ENCODE measurements around the gene SCAMP1.
A peak's percentile ranks its signal among the peaks of the same experiment; 100 is the strongest.

SCAMP1 gene

GRCh38 chr5:78497573-78498533, 137.4 kb downstream of the SCAMP1 start:
- no peak for DNase-seq

DNA sequence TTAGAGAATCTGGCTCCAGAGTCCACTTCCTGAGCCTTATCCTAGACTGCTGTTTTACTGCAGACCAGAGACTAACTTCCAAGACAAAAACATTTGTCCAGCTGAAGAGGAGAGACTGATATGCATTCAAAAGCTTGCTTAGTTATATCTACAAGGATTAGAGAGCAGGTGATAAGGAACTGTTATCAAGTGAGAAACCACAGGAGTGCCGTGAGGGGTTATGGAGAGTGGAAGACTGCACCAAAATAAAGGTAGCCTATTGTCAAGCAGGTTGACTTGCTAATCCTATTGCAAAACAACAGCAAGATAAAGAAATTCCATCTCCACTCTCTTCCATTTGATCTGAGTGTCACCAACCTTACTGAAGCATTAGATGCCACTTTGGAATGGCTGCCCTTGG, 139.1 kb downstream of the SCAMP1 start:
- no peak for DNase-seq

DNA sequence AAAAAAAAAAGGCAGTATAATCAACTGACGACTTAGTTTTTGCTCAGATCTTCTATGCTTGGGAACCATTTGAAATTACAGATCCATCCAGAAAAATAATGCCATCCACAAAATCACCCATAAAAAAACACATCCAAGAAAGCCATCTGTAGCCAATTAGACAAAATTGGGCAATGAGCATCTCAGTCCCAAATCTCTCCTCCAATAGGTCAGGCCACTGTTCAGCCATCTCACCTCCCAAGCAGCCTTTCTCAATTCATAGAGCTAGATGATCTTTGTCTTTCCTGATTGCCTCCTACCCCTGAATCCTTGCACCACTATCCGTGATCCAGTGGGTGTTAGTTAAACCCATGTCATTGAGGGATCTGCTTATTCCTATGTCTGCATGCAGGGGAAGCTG, 139.6 kb downstream of the SCAMP1 start:
- DNase-seq, result no peak

DNA sequence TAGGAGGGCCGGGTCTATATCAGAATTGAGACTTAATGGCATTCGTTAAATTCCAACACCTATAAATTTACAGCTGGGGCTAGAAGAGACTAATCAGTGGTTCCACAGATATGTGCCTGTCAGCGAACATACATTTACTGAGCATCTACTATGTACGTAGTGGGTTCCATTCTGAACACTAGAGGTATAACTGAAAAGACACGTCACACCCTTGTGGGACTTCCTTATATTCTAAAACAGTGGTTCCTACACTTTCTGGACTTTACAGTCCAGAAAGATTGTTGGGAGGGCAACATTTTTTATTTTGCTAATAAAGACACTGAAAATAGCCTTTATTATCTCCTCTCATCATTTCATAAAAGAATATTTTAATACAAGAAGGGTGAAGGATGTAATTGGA, 140.5 kb downstream of the SCAMP1 start:
- DNase-seq, result no peak

- no peak for DNase-seq
Measured at GRCh38 chr5:78501411-78502352, 141.3 kb downstream of the SCAMP1 start.

DNA sequence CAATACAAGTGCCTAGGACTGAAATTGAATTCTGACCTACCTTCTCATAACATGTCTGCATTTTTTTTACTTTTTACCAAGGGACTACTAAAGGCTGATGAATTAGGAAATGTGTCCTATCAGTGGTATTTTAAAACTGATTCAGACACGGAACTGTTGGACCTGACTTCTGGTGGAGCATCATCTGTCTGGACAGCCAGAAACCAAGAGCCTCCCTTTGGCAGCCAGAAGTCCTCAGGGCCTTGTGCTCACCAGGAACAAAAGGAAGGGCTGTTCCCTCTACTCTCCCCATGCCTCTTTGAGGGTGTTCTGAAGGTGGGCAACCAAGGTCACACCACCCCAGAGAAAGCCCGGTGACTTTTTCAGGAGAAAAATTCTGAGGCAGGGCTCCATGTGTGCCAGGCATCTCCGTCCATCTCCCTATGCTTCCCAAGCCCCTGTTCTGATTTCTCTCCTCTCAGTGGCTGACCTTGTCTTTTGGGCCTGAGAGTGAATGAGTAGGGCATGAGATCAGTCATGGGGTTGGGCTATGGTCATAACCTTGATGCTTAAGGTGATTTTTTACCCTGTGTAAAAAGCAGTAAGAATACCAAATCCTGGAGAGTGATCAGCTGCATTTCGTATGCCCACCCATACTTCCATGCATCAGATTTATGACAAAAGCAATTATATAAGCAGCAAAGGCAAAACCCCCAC, 143.7 kb downstream of the SCAMP1 start:
- DNase-seq, result no peak

DNA sequence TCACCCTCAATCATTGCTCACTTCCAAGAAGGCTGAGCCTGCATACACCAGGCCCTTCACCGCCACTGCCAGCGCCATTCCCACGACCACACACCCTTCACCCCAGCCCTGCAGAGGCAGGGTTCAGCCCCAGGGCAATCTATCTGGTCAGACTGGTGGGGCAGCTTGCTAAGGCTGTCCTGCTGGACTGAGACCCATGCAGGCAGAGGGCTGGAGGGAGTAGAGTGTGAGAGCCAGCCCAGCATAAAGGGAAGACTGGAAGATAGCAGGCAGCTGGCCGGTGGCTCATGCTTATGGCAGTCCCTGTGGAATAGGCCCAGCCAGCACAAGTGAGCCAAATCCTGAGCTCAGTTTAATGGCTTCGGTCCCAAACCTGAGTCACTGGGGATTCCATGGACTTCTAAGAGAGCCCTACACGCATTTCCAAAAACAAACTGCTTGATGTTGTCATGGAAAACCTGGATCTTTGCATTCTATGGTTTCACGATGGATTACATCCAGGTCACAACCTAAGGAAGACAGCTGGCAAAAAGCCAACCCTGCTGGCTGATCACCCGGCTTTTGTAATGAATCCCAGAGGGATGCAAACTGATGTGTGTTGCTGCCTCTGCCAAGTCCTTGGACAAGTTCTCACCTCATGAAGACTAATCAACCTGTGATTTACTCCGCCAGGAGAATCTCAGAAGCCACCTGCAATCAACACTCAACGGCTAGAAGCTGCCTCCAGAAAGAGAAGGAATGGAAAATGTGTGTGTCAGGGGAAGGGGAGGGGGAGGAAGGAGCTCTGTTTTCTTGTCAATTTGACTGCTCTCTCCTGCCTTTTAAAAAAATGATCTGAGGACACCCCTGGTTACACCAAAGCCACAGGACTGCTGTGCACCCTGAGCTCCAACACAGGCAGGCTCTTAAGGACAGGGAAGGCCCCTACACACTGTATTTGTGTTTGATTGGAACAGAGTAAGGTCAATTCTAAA, 144.6 kb downstream of the SCAMP1 start:
- no peak for DNase-seq

GRCh38 chr5:78505860-78506259, 145.4 kb downstream of the SCAMP1 start:
- no peak for DNase-seq

- DNase-seq, result no peak
Measured at GRCh38 chr5:78506261-78507024, 146.0 kb downstream of the SCAMP1 start.

DNA sequence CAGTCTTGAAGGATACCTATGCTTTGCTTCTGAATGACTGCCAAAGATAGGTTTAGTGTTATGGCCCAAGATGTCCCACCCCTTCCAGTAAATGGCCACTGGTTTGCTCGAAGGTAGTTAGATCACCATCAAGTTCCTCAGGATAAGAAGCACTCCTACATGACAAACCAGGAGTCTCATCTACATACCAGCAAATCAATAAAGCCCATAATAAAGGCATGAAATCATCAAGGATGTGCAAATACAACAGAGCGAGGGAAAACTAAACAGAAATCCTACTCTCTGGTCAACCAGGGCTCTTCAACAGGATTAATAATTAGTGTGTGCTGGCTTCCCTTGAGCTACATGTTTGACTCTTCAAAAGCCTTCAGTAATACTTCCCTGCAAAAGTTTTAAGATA, 147.1 kb downstream of the SCAMP1 start:
- DNase-seq, result no peak

DNA sequence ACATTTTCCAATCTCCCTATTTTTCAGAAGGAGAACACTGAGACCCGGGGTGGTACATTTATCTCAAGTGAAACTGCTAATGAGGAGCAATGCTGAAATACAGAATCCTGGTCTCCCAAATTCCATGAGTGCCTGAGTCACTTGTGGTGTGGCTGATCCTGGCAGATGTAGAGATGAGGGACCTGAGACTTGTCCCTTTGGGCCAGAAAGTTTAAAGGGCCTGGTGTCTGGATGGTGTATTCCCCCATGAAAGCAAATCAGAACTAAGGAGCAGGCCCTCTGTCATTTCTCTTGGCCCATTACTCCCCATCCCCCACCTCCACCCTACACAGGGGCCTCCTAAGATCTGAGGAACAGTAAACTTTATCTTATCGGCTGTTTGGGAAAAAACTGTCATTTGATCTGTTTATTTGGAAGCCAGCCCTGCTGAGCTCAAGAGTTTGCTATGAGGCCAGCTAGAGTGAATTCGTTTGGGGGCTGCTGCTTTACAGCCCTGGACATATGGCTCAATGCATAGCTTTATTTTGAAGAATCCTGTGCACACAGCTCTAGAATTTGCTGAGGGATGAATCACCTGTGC, 147.9 kb downstream of the SCAMP1 start:
- no peak for DNase-seq

- DNase-seq, result no peak
Measured at GRCh38 chr5:78509145-78509865, 148.9 kb downstream of the SCAMP1 start.

GRCh38 chr5:78509884-78510769, 149.7 kb downstream of the SCAMP1 start:
- peak; percentile 31 to 58 for DNase-seq

DNA sequence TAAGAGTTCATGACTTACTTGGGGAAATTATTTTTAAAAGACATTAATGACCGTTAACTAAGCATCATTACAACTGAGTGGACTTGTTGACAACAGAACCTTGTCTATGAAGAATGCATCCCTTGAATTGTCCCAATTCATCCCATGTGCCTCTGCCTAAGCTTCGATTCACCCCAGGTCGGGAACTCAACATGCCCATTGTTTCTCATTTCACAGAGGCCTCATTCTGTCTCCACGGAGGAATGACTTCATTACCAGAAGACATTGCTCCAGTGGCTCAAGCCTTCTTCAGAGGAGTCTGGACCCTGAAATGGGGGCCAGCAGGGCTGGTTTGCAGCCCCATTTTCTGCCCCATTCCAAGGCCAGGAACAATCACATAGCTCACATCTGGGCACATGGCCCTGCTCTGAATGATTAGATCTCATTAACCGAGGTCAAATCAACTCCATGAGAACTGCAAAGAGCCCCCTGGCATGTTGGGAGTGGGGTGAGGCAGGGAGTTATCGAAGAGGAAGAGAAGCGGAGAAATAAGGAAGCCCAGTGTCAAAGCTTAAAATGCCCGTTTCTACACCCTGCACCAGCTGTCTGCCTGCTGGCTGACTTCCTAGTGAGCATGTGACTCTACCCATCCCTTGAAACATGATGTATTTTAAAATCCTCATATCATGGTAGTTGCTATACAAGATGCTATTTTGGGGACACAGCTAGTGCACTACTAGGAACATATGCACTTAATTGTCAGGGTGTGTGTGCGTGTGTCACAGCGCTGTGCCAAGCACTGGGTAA, 150.9 kb downstream of the SCAMP1 start:
- no peak for DNase-seq

DNA sequence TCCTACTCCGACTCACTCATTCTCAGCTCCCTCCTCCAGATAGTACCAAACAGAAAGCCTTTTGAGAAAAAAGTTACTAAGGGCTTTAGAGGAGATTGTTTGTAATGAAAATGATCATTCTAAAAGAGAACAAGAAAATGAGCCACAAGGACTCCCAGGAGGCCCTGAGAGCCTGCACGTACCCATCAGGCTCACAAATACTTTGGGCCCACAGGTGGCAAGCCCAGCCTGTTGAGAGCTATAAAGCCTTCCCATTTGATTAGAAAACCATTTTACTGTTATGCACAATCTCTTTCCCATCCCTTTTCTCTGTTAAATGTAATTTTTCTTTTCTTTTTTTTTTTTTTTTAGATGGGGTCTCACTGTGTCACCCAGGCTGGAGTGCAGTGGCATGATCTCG, 152.0 kb downstream of the SCAMP1 start:
- no peak for DNase-seq

GRCh38 chr5:78513441-78513840, 153.0 kb downstream of the SCAMP1 start:
- no peak for DNase-seq

- DNase-seq, result no peak
Measured at GRCh38 chr5:78514427-78515330, 154.3 kb downstream of the SCAMP1 start.

All from stimulated activated CD4-positive, alpha-beta T cell treated with anti-CD3 and anti-CD28 coated beads, Interleukin-2, amount 100 ng/mL, for 24 hours (primary cell).